GM12864 (cell line): Measurements from ENCODE around the gene MFF.
A peak's percentile ranks its signal among the peaks of the same experiment; 100 is the strongest.

Source experiments
- DNase-seq: peaks from one replicate; pipeline ENCODE4 v3.0.0-alpha.2; 2011; ENCODE audit warnings: low read depth
- H3K4me3 ChIP-seq: 2 replicates; pipeline ENCODE4 v1.5.1; 2011; ENCODE audit warnings: mild to moderate bottlenecking, low read depth, low read length, control low read depth
- CTCF ChIP-seq: IDR thresholded peaks from 2 replicates; pipeline ENCODE4 v1.5.1; 2011; ENCODE audit warnings: low read depth, mild to moderate bottlenecking, moderate library complexity, low read length, control low read depth, inconsistent platforms; ENCODE audit errors: missing control alignments

The MFF gene

GRCh38 chr2:227404585-227405271 is 79.7 kb downstream of the MFF start:
- no peak overlapping the region for H3K4me3 ChIP-seq
- TF ChIP-seq CTCF, result peak; percentile 7
- DNase-seq, result no peak

GRCh38 chr2:227406177-227407031 is 81.4 kb downstream of the MFF start:
- peak; percentile 61 for TF ChIP-seq CTCF
- H3K4me3 ChIP-seq, result no peak overlapping the region
- DNase-seq, result no peak
